ENCODE measurements around the gene PRMT5.

GRCh38 chr14:22939684-22940083 lies 10.5 kb upstream of the PRMT5 start:
- TF ChIP-seq CTCF (IDR thresholded peaks at IDR 0.05), result no peak
- no peak for TF ChIP-seq POLR2A (IDR thresholded peaks at IDR 0.05)
